Ectodermal cell (in vitro differentiated cells): ENCODE measurements around the gene CYP4F3.

Experiments
- H3K27ac ChIP-seq: 2 replicates; pipeline ENCODE4 v1.7.0; 2013; ENCODE audit warnings: mild to moderate bottlenecking, low read depth, low read length; ENCODE audit not compliant: insufficient read depth, poor library complexity, severe bottlenecking
- H3K27me3 ChIP-seq: 2 replicates; pipeline ENCODE4 v1.7.0; 2013; ENCODE audit warnings: mild to moderate bottlenecking, low read length; ENCODE audit not compliant: insufficient read depth, control insufficient read depth, poor library complexity, severe bottlenecking
- H3K36me3 ChIP-seq: one replicate; pipeline ENCODE4 v1.7.0; 2013; ENCODE audit warnings: low read length; ENCODE audit not compliant: control insufficient read depth, insufficient read depth
- H3K4me1 ChIP-seq: one replicate; pipeline ENCODE4 v1.7.0; 2013; ENCODE audit warnings: low read length; ENCODE audit not compliant: control insufficient read depth, insufficient read depth
- H3K4me3 ChIP-seq: 2 replicates; pipeline ENCODE4 v1.7.0; 2013; ENCODE audit warnings: low read depth, low read length, control low read depth; ENCODE audit not compliant: insufficient read depth
- H3K9me3 ChIP-seq: 2 replicates; pipeline ENCODE4 v1.7.0; 2013; ENCODE audit warnings: mild to moderate bottlenecking, low read length, moderate library complexity; ENCODE audit not compliant: control insufficient read depth
- WGBS, 2 experiments: methylation state at CpG; one replicate each; pipeline ENCODE4 v1.1.7; 2013; ENCODE audit warnings: missing lambda C conversion rate in 2 of 2; 5-methylcytosine and 5-hydroxymethylcytosine counted together

CYP4F3 gene

GRCh38 chr19:15666186-15666585 is 25.5 kb downstream of the CYP4F3 start:
- peaks cover 18% of the 10 kb centered on the region for H3K9me3 ChIP-seq
- H3K27ac ChIP-seq: no peak overlapping the region
- H3K4me3 ChIP-seq: no peak overlapping the region
- H3K4me1 ChIP-seq: no peaks in the 10 kb centered on the region
- H3K27me3 ChIP-seq: no peaks in the 10 kb centered on the region
- WGBS, 2 experiments: 18 to 37% methylated on average over 1 of the region's 1 CpG
- no peaks in the 10 kb centered on the region for H3K36me3 ChIP-seq

GRCh38 chr19:15666883-15667282 is 26.2 kb downstream of the CYP4F3 start:
- Histone ChIP-seq H3K27ac (no peak overlapping the region), H3K4me3 (no peak overlapping the region), H3K27me3 (no peaks in the 10 kb centered on the region), H3K4me1 (no peaks in the 10 kb centered on the region), H3K9me3 (peaks cover 18% of the 10 kb centered on the region), H3K36me3 (no peaks in the 10 kb centered on the region)
- 61 to 64% methylated on average over 4 of the region's 4 CpGs for WGBS, 2 experiments

DNA sequence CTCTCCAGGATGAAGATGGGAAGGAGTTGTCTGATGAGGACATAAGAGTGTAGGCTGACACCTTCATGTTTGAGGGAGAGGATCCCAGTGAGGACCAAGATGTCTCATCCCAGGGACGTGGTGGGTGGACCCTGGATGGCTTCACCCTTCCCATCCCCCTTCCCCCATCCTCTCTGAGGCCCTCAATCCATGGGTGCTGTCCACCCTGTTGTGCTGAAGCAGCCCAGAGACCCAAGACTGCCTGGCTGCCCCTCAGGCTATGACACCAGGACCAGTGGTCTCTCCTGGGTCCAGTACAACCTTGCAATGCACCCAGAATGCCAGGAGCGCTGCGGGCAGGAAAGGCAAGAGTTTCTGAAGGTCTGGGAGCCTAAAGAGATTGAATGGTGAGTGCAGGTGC is 28.7 kb downstream of the CYP4F3 start:
- H3K9me3 ChIP-seq: peaks cover 18% of the 10 kb centered on the region
- H3K27ac ChIP-seq: no peak overlapping the region
- H3K4me3 ChIP-seq: no peak overlapping the region
- no peaks in the 10 kb centered on the region for H3K36me3 ChIP-seq
- no peaks in the 10 kb centered on the region for H3K4me1 ChIP-seq
- H3K27me3 ChIP-seq: no peaks in the 10 kb centered on the region
- WGBS, 2 experiments: 50 to 53% methylated on average over 3 of the region's 3 CpGs

GRCh38 chr19:15669891-15670290 is 29.2 kb downstream of the CYP4F3 start:
- no peaks in the 10 kb centered on the region for H3K4me1 ChIP-seq
- H3K4me3 ChIP-seq: no peak overlapping the region
- WGBS, 2 experiments: 75 to 87% methylated on average over 4 of the region's 4 CpGs
- H3K36me3 ChIP-seq: no peaks in the 10 kb centered on the region
- H3K27me3 ChIP-seq: no peaks in the 10 kb centered on the region
- peaks cover 18% of the 10 kb centered on the region for H3K9me3 ChIP-seq
- no peak overlapping the region for H3K27ac ChIP-seq

GRCh38 chr19:15671237-15671821 is 30.6 kb downstream of the CYP4F3 start:
- Histone ChIP-seq H3K9me3 (peaks cover 8% of the 10 kb centered on the region), H3K27ac (no peak overlapping the region), H3K27me3 (no peaks in the 10 kb centered on the region), H3K36me3 (no peaks in the 10 kb centered on the region), H3K4me3 (no peak overlapping the region), H3K4me1 (no peaks in the 10 kb centered on the region)
- WGBS, 2 experiments: 76 to 77% methylated on average over 5 of the region's 5 CpGs

GRCh38 chr19:15671891-15672579 is 31.3 kb downstream of the CYP4F3 start:
- 55% methylated on average over 10 of the region's 10 CpGs for WGBS, 2 experiments
- H3K4me1 ChIP-seq: no peaks in the 10 kb centered on the region
- no peaks in the 10 kb centered on the region for H3K36me3 ChIP-seq
- peaks cover 8% of the 10 kb centered on the region for H3K9me3 ChIP-seq
- no peak overlapping the region for H3K27ac ChIP-seq
- no peak overlapping the region for H3K4me3 ChIP-seq
- no peaks in the 10 kb centered on the region for H3K27me3 ChIP-seq

GRCh38 chr19:15672580-15673175 is 32.0 kb downstream of the CYP4F3 start, which contains the start of gene CYP4F12:
CYP4F12 (plus strand) TSS chr19:15673087; CDS start chr19:15673530, 443 bp downstream.
- no peak within 1 kb of the TSS for H3K27ac ChIP-seq
- no peak within 1 kb of the TSS for H3K4me3 ChIP-seq
- H3K4me1 ChIP-seq: no peaks in the 10 kb centered on the region
- 53 to 54% methylated on average over 6 of the region's 6 CpGs for WGBS, 2 experiments
- peaks cover 8% of the 10 kb centered on the region for H3K9me3 ChIP-seq
- H3K27me3 ChIP-seq: no peaks in the 10 kb centered on the region
- H3K36me3 ChIP-seq: no peaks in the 10 kb centered on the region

GRCh38 chr19:15673176-15673654 is 32.5 kb downstream of the CYP4F3 start:
- H3K4me3 ChIP-seq: no peak overlapping the region
- 28 to 29% methylated on average over 9 of the region's 9 CpGs for WGBS, 2 experiments

GRCh38 chr19:15675560-15675959 is 34.9 kb downstream of the CYP4F3 start:
- Histone ChIP-seq H3K4me3 (no peak overlapping the region), H3K27ac (no peak overlapping the region), H3K4me1 (no peaks in the 10 kb centered on the region), H3K9me3 (peaks cover 6% of the 10 kb centered on the region), H3K36me3 (no peaks in the 10 kb centered on the region), H3K27me3 (no peaks in the 10 kb centered on the region)
- WGBS, 2 experiments: 37 to 41% methylated on average over 2 to 3 of the region's 3 CpGs

More at GRCh38 chr19:15673176-15673654, 32.5 kb downstream of the CYP4F3 start:
- no peaks in the 10 kb centered on the region for H3K4me1 ChIP-seq
- no peaks in the 10 kb centered on the region for H3K36me3 ChIP-seq
- H3K27me3 ChIP-seq: no peaks in the 10 kb centered on the region
- no peak overlapping the region for H3K27ac ChIP-seq
- H3K9me3 ChIP-seq: peaks cover 8% of the 10 kb centered on the region

DNA sequence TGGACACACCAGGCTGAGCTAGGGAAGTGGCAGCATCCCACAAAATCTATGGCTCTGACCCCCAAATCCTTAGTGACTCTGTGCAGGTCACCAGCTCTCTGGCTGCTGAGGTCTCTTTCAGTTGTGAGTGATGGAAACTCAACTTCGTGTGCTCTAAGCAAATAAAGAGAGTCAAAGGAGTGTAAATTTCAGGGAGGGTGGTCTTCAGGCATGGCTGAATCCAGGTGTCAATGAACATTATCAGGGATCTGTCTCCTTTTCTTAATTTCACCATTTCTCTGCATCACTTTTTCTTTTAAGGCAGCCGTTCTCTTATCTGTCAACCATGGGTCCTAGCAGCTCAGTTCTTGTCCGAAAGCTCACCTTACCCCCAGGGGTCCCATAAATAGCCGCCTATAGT is 38.4 kb downstream of the CYP4F3 start:
- WGBS, 2 experiments: 24 to 40% methylated on average over 2 to 3 of the region's 4 CpGs
- no peaks in the 10 kb centered on the region for H3K27me3 ChIP-seq
- H3K9me3 ChIP-seq: no peaks in the 10 kb centered on the region
- H3K27ac ChIP-seq: no peak overlapping the region
- H3K36me3 ChIP-seq: no peaks in the 10 kb centered on the region
- no peaks in the 10 kb centered on the region for H3K4me1 ChIP-seq
- no peak overlapping the region for H3K4me3 ChIP-seq
